SK-N-SH (cell line): ENCODE data around the gene CEP112. TPM values are rescaled to one million over a fixed set of nuclear protein-coding genes. Genes with fewer than 3 reads are reported as not detected.

Experiments
- CTCF ChIA-PET: fragments of 300-600, 350-600 bp; formaldehyde crosslinking; extraction: SDS; loops from one replicate; lab custom pipeline; 2021; lab: Yijun Ruan, JAX
- POLR2A ChIA-PET: fragments of 350-600 bp; sonication (Branson Sonifier 250); formaldehyde crosslinking; extraction: SDS; loops from one replicate; lab custom pipeline; 2020; ENCODE audit warnings: antibody characterized with exemption, inconsistent platforms; lab: Yijun Ruan, JAX
- DNase-seq: peaks from one replicate; pipeline ENCODE4 v3.0.0; 2012
- H2AFZ ChIP-seq: fragments of 200-600 bp; sonication (generic); 2 replicates; pipeline ENCODE4 v1.8.1; 2016; ENCODE audit warnings: antibody characterized with exemption, mild to moderate bottlenecking, low read depth
- H3F3A ChIP-seq: fragments of 200-600 bp; sonication (generic); replicated peaks from 2 replicates; pipeline ENCODE3; 2016; ENCODE audit warnings: antibody characterized with exemption, mild to moderate bottlenecking; ENCODE audit not compliant: insufficient read depth
- H3K27ac ChIP-seq, 2 experiments: fragments of 200-500 bp in 1 of 2; fragments of 200-600 bp in 1 of 2; sonication (Bioruptor generic) in 1 of 2; sonication (generic), shearing (Covaris generic) in 1 of 2; 2 replicates each; pipeline versions ENCODE4 v1.5.1 to v1.6.1; 2014 to 2016; ENCODE audit warnings: low read depth in 2 of 2, inconsistent platforms in 1 of 2, low read length in 1 of 2, mild to moderate bottlenecking in 1 of 2, mixed read lengths in 1 of 2
- H3K27me3 ChIP-seq: fragments of 200-600 bp; sonication (generic), shearing (Covaris generic); 2 replicates; pipeline ENCODE4 v1.6.1; 2016; ENCODE audit warnings: mixed run types; ENCODE audit not compliant: insufficient read depth
- H3K36me3 ChIP-seq, 2 experiments: fragments of 200-500 bp in 1 of 2; fragments of 200-600 bp in 1 of 2; sonication (Bioruptor generic) in 1 of 2; sonication (generic) in 1 of 2; replicated peaks in 1 of 2; 2 replicates each; pipeline versions ENCODE3 to v1.5.1; 2014 to 2016; ENCODE audit warnings: low read length in 1 of 2, mild to moderate bottlenecking in 1 of 2; ENCODE audit not compliant: insufficient read depth in 2 of 2, control insufficient read depth in 1 of 2
- H3K4me1 ChIP-seq, 2 experiments: fragments of 200-500 bp in 1 of 2; fragments of 200-600 bp in 1 of 2; sonication (Bioruptor generic) in 1 of 2; sonication (generic), shearing (Covaris generic) in 1 of 2; 2 replicates each; pipeline versions ENCODE4 v1.5.1 to v1.6.1; 2014 to 2016; ENCODE audit warnings: low read depth in 1 of 2, low read length in 1 of 2, mixed run types in 1 of 2; ENCODE audit not compliant: insufficient read depth in 2 of 2, control insufficient read depth in 1 of 2
- H3K4me2 ChIP-seq: fragments of 200-600 bp; sonication (generic), shearing (Covaris generic); 2 replicates; pipeline ENCODE4 v1.6.1; 2017; ENCODE audit warnings: mixed run types
- H3K4me3 ChIP-seq, 2 experiments: fragments of 200-500 bp in 1 of 2; fragments of 200-600 bp in 1 of 2; sonication (Bioruptor generic) in 1 of 2; sonication (generic), shearing (Covaris generic) in 1 of 2; 2 replicates each; pipeline versions ENCODE4 v1.5.1 to v1.8.1; 2014 to 2016; ENCODE audit warnings: low read depth in 2 of 2, inconsistent platforms in 1 of 2, low read length in 1 of 2, mild to moderate bottlenecking in 1 of 2, mixed read lengths in 1 of 2, moderate library complexity in 1 of 2
- H3K79me2 ChIP-seq: fragments of 200-600 bp; sonication (generic); 2 replicates; pipeline ENCODE4 v1.8.1; 2017; ENCODE audit warnings: mild to moderate bottlenecking; ENCODE audit not compliant: insufficient read depth
- H3K9ac ChIP-seq: fragments of 200-600 bp; sonication (generic); 2 replicates; pipeline ENCODE4 v1.6.1; 2017; ENCODE audit warnings: mixed run types
- H3K9me2 ChIP-seq: fragments of 200-600 bp; sonication (generic); 2 replicates; pipeline ENCODE4 v1.6.1; 2017; ENCODE audit warnings: mixed run types
- H3K9me3 ChIP-seq: fragments of 200-600 bp; sonication (generic); 2 replicates; pipeline ENCODE4 v1.6.1; 2017; ENCODE audit warnings: mixed run types, mild to moderate bottlenecking, moderate library complexity
- H4K20me1 ChIP-seq: fragments of 200-600 bp; sonication (generic); 2 replicates; pipeline ENCODE4 v1.6.1; 2017; ENCODE audit warnings: mild to moderate bottlenecking, mixed run types; ENCODE audit not compliant: insufficient read depth
- ELF1 ChIP-seq: IDR thresholded peaks from 2 replicates; pipeline ENCODE4 v1.4.0; 2012
- EZH2phosphoT487 ChIP-seq: fragments of 200-600 bp; sonication (generic); IDR thresholded peaks from 2 replicates; pipeline ENCODE4 v1.6.1; 2017; ENCODE audit warnings: low read depth, mixed run types, mild to moderate bottlenecking, antibody characterized with exemption, moderate library complexity, borderline replicate concordance
- FOXJ3 ChIP-seq: sonication (generic); formaldehyde crosslinking; IDR thresholded peaks from 2 replicates; pipeline ENCODE4 v1.5.1; 2020; ENCODE audit warnings: mild to moderate bottlenecking, missing genetic modification reagents
- GABPA ChIP-seq: IDR thresholded peaks from 2 replicates; pipeline ENCODE4 v1.4.0; 2012; ENCODE audit warnings: low read depth, mild to moderate bottlenecking
- GATA2 ChIP-seq: sonication (generic); formaldehyde crosslinking; IDR thresholded peaks from 2 replicates; pipeline ENCODE4 v1.5.0; 2020; ENCODE audit warnings: mild to moderate bottlenecking, missing genetic modification reagents
- JUND ChIP-seq: IDR thresholded peaks from 2 replicates; pipeline ENCODE4 v1.4.0; 2012
- MEF2A ChIP-seq: IDR thresholded peaks from 2 replicates; pipeline ENCODE4 v1.4.0; 2012; ENCODE audit warnings: low read depth, borderline replicate concordance
- NFIC ChIP-seq: IDR thresholded peaks from 2 replicates; pipeline ENCODE4 v1.4.0; 2012; ENCODE audit warnings: borderline replicate concordance
- NRF1 ChIP-seq: IDR thresholded peaks from 2 replicates; pipeline ENCODE4 v1.6.1; 2012; ENCODE audit warnings: low read depth, mild to moderate bottlenecking, low read length
- RFX5 ChIP-seq: IDR thresholded peaks from 2 replicates; pipeline ENCODE4 v1.6.1; 2012; ENCODE audit warnings: mild to moderate bottlenecking, improper control_type of control experiment, low read length
- RXRA ChIP-seq: IDR thresholded peaks from 2 replicates; pipeline ENCODE4 v1.4.0; 2012; ENCODE audit warnings: low read depth, mild to moderate bottlenecking, borderline replicate concordance
- SMC3 ChIP-seq: IDR thresholded peaks from 2 replicates; pipeline ENCODE4 v1.6.1; 2012; ENCODE audit warnings: low read depth, low read length, improper control_type of control experiment
- TEAD4 ChIP-seq: IDR thresholded peaks from 2 replicates; pipeline ENCODE4 v1.4.0; 2012; ENCODE audit warnings: mild to moderate bottlenecking, borderline replicate concordance; ENCODE audit not compliant: insufficient read depth
- WGBS: methylation state at CpG from one replicate; pipeline ENCODE4 v1.1.6; 2017; ENCODE audit warnings: low lambda C conversion rate; 5-methylcytosine and 5-hydroxymethylcytosine counted together
- polyA plus RNA-seq, 3 experiments: library from polyadenylated mRNA; depleted of rRNA; stranded (reverse); fragments of >200 nt; gene quantifications; 2 replicates each; pipeline ENCODE4 v1.2.3, GENCODE V29; 2012
- TF ChIP-seq, protein P1 (sequence below): IDR thresholded peaks from 2 replicates; pipeline ENCODE4; 2012
- TF ChIP-seq, protein P2 (sequence below): IDR thresholded peaks from 2 replicates; pipeline ENCODE4 v1.4.0; 2012; ENCODE audit warnings: low read depth, borderline replicate concordance
- TF ChIP-seq, protein P3 (sequence below): IDR thresholded peaks from 2 replicates; pipeline ENCODE4 v1.6.1; 2012; ENCODE audit warnings: mild to moderate bottlenecking, low read depth, low read length, moderate library complexity
- TF ChIP-seq, protein P4 (sequence below): fragments of 150-350 bp; IDR thresholded peaks from 2 replicates; pipeline ENCODE4 v1.6.1; 2017; ENCODE audit warnings: antibody characterized with exemption, low read length, low read depth, borderline replicate concordance
- TF ChIP-seq, protein P5 (sequence below): fragments of 150-350 bp; IDR thresholded peaks from 2 replicates; pipeline ENCODE4 v1.6.1; 2016; ENCODE audit warnings: mild to moderate bottlenecking, low read depth, low read length
- TF ChIP-seq, protein P6 (sequence below): IDR thresholded peaks from 2 replicates; pipeline ENCODE4 v1.4.0; 2012; ENCODE audit warnings: low read depth

Gene CEP112
- polyA plus RNA-seq, 1 of the 3 experiments (the other 2 are of a cell fraction), result 7.9 TPM

DNA sequence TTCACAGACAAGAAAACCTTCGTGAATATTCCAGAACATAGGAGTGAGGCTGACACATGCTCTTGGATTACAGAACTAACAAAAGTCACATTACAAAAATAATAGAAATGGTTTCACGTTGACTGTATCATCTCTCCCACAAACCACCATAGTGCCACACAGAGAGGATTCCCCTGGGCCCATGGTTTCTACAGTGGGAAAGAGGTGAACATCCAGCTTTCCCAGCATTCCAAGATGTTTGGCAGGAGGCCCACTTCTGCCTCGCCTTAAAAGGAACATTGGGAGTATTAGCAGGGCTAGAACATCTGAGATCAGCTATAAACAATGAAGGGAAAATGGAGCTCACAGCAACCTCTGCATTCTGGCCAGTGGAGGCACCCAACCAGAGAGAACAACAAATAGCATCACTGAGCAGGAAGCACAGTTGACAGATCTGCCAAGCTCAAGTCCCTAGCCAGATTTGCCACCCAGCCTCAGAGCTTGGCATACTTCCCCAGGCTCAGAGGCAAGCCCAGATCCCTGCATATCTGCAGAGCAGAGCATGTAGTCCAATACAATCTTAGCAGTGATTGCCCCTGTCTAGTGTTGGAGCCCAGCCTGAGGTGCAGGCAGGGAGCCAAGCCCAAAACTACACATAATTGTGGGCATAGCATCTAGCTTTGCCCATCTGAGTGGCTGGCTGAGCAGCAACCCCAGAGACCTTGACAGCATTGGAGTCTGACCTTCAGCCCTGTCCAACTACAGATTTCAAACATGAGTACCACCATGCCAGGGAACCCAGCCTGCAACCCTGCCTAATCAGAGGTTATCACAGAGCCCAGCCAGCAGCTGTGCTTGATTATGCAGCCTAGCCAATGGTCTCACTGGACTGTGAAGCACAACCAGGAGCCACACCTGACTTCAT lies 260.4 kb downstream of the CEP112 start:
- Histone ChIP-seq H4K20me1 (no peaks in the 10 kb centered on the region), H3K9me2 (no peaks in the 10 kb centered on the region), H3K4me2 (no peak overlapping the region), H3K27ac (no peak overlapping the region), H2AFZ (no peak overlapping the region), H3K79me2 (no peaks in the 10 kb centered on the region), H3K4me1 (no peaks in the 10 kb centered on the region; a peak in 1 of 4 replicates), H3K9ac (no peak overlapping the region), H3K27me3 (no peaks in the 10 kb centered on the region), H3K9me3 (peaks cover 9% of the 10 kb centered on the region), H3K4me3 (no peak overlapping the region), H3K36me3 (no peaks in the 10 kb centered on the region), H3F3A (peaks cover 6% of the 10 kb centered on the region)
- DNase-seq, result no peak
- WGBS, result 70% methylated on average over 3 of the region's 3 CpGs
- TF ChIP-seq, protein P1, sequence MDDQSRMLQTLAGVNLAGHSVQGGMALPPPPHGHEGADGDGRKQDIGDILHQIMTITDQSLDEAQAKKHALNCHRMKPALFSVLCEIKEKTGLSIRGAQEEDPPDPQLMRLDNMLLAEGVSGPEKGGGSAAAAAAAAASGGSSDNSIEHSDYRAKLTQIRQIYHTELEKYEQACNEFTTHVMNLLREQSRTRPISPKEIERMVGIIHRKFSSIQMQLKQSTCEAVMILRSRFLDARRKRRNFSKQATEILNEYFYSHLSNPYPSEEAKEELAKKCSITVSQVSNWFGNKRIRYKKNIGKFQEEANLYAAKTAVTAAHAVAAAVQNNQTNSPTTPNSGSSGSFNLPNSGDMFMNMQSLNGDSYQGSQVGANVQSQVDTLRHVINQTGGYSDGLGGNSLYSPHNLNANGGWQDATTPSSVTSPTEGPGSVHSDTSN, result no peak
- TF ChIP-seq SMC3 (no peak), FOXJ3 (CRISPR knock-in tag) (no peak), EZH2phosphoT487 (no peak)
- CTCF ChIA-PET, result interaction anchor here (0.9 to 1.3 kb wide), 2 partner anchors 12 to 637 kb away, joined by 3 to 4 read pairs; no protein-coding TSS in a partner anchor
- POLR2A ChIA-PET, result no interaction called here

DNA sequence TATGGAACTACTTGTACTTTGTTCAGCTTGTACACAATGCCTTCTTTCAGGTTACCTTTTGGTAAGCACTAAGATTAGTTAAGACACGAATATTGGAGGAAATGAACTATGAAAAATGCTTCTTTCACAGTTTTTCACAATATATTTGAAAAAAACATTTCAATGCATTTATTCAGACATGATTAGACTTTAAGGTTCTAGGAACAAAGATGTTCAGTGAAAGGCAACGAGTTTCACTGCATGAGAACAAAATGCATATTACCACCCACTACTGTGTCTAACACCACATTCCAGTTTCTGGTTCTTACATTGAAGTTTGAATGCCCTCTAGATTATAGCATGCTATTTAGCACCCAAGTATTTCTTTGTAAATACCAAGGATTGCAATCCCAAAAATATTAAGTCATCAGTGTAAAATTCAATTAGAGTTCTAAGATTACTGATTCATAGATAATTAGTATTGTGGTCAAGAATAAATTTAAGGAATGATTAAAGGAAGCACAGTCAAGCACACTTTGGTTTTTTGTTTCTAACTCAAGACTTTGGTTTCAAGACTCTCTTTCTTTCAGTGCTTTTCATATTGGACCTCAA lies 261.7 kb downstream of the CEP112 start:
- CTCF ChIA-PET, result interaction anchor here (0.8 to 1.6 kb wide), 2 partner anchors 11 to 12 kb away, joined by 3 read pairs; no protein-coding TSS in a partner anchor
- H3K4me1 ChIP-seq, result no peaks in the 10 kb centered on the region; a peak in 1 of 4 replicates
- no peaks in the 10 kb centered on the region for H3F3A ChIP-seq
- H3K79me2 ChIP-seq, result no peaks in the 10 kb centered on the region
- H3K27me3 ChIP-seq, result no peaks in the 10 kb centered on the region
- H3K9me3 ChIP-seq, result peaks cover 9% of the 10 kb centered on the region
- no peak for DNase-seq
- POLR2A ChIA-PET, result no interaction called here
- H3K4me2 ChIP-seq, result no peak overlapping the region
- H2AFZ ChIP-seq, result no peak overlapping the region
- H3K36me3 ChIP-seq, result no peaks in the 10 kb centered on the region
- no peak overlapping the region for H3K9ac ChIP-seq
- H3K9me2 ChIP-seq, result no peaks in the 10 kb centered on the region
- H3K27ac ChIP-seq, result no peak overlapping the region
- H3K4me3 ChIP-seq, result no peak overlapping the region
- H4K20me1 ChIP-seq, result no peaks in the 10 kb centered on the region
- WGBS, result 71% methylated on average over 2 of the region's 2 CpGs
- TF ChIP-seq, protein P2, sequence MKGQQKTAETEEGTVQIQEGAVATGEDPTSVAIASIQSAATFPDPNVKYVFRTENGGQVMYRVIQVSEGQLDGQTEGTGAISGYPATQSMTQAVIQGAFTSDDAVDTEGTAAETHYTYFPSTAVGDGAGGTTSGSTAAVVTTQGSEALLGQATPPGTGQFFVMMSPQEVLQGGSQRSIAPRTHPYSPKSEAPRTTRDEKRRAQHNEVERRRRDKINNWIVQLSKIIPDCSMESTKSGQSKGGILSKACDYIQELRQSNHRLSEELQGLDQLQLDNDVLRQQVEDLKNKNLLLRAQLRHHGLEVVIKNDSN, result no peak
- no peak for TF ChIP-seq TEAD4
- TF ChIP-seq, protein P3, sequence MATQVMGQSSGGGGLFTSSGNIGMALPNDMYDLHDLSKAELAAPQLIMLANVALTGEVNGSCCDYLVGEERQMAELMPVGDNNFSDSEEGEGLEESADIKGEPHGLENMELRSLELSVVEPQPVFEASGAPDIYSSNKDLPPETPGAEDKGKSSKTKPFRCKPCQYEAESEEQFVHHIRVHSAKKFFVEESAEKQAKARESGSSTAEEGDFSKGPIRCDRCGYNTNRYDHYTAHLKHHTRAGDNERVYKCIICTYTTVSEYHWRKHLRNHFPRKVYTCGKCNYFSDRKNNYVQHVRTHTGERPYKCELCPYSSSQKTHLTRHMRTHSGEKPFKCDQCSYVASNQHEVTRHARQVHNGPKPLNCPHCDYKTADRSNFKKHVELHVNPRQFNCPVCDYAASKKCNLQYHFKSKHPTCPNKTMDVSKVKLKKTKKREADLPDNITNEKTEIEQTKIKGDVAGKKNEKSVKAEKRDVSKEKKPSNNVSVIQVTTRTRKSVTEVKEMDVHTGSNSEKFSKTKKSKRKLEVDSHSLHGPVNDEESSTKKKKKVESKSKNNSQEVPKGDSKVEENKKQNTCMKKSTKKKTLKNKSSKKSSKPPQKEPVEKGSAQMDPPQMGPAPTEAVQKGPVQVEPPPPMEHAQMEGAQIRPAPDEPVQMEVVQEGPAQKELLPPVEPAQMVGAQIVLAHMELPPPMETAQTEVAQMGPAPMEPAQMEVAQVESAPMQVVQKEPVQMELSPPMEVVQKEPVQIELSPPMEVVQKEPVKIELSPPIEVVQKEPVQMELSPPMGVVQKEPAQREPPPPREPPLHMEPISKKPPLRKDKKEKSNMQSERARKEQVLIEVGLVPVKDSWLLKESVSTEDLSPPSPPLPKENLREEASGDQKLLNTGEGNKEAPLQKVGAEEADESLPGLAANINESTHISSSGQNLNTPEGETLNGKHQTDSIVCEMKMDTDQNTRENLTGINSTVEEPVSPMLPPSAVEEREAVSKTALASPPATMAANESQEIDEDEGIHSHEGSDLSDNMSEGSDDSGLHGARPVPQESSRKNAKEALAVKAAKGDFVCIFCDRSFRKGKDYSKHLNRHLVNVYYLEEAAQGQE, result no peak
- TF ChIP-seq GABPA, result no peak
- no peak for TF ChIP-seq MEF2A
- no peak for TF ChIP-seq NRF1
- no peak for TF ChIP-seq ELF1
- TF ChIP-seq, protein P4, sequence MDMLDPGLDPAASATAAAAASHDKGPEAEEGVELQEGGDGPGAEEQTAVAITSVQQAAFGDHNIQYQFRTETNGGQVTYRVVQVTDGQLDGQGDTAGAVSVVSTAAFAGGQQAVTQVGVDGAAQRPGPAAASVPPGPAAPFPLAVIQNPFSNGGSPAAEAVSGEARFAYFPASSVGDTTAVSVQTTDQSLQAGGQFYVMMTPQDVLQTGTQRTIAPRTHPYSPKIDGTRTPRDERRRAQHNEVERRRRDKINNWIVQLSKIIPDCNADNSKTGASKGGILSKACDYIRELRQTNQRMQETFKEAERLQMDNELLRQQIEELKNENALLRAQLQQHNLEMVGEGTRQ, result no peak
- no peak for TF ChIP-seq JUND
- no peak for TF ChIP-seq NFIC
- TF ChIP-seq, protein P5, sequence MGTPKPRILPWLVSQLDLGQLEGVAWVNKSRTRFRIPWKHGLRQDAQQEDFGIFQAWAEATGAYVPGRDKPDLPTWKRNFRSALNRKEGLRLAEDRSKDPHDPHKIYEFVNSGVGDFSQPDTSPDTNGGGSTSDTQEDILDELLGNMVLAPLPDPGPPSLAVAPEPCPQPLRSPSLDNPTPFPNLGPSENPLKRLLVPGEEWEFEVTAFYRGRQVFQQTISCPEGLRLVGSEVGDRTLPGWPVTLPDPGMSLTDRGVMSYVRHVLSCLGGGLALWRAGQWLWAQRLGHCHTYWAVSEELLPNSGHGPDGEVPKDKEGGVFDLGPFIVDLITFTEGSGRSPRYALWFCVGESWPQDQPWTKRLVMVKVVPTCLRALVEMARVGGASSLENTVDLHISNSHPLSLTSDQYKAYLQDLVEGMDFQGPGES, result no peak
- no peak for TF ChIP-seq RXRA
- no peak for TF ChIP-seq GATA2
- TF ChIP-seq, protein P6, sequence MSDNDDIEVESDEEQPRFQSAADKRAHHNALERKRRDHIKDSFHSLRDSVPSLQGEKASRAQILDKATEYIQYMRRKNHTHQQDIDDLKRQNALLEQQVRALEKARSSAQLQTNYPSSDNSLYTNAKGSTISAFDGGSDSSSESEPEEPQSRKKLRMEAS, result no peak
- no peak for TF ChIP-seq RFX5
